ENCODE measurements around the gene CENPH. TPM values are rescaled to one million over a fixed set of nuclear protein-coding genes. Genes with fewer than 3 reads are reported as not detected.

CENPH gene
- total RNA-seq, 2 donors from 2014 or later = 43.7 to 87.6 TPM

- Histone ChIP-seq H3K4me1 (ENCODE audit: control insufficient read depth, insufficient read depth, low read length) (peaks cover 9% of the 10 kb centered on the region), H3K36me3 (ENCODE audit: control insufficient read depth, insufficient read depth, low read length) (peaks cover 38% of the 10 kb centered on the region), H3K27ac (ENCODE audit: low read depth, low read length) (peak within 1 kb of the TSS; percentile 75), H3K9ac (ENCODE audit: extremely low read depth, low read length, poor library complexity, severe bottlenecking) (peak within 1 kb of the TSS; percentile 93), H3K4me3 (ENCODE audit: low read length) (peak within 1 kb of the TSS; percentile 82), H3K27me3 (ENCODE audit: control insufficient read depth, insufficient read depth, low read length, poor library complexity, severe bottlenecking) (no peaks in the 10 kb centered on the region), H3K9me3 (ENCODE audit: control insufficient read depth, low read length) (no peaks in the 10 kb centered on the region)
- Mint-ChIP-seq H3K36me3 (ENCODE audit: low read depth) (peaks cover 42% of the 10 kb centered on the region), H3K4me3 (peak within 1 kb of the TSS; percentile 99), H3K27ac (peak within 1 kb of the TSS; percentile 99), H3K27me3 (ENCODE audit: insufficient read depth) (no peaks in the 10 kb centered on the region), H3K9me3 (no peaks in the 10 kb centered on the region), H3K4me1 (peaks cover 18% of the 10 kb centered on the region)
- no peak for TF ChIP-seq CTCF (conservative IDR thresholded peaks at IDR 0.05)
- 2 to 9% methylated on average over 11 to 50 of the region's 50 CpGs for WGBS, 2 experiments (ENCODE audit: insufficient coverage in 1 of 2, insufficient read length in 1 of 2)
- DNase-seq = peak; percentile 100
Measured at GRCh38 chr5:69166686-69167492, 22.5 kb upstream of the CENPH start, which contains the start of gene CCNB1. Gene CCNB1 (plus strand): TSS chr5:69167150. CDS start chr5:69167263, 113 bp downstream.

GRCh38 chr5:69167493-69167855, 21.9 kb upstream of the CENPH start:
- Histone ChIP-seq H3K9ac (ENCODE audit: extremely low read depth, low read length, poor library complexity, severe bottlenecking) (peak overlapping the region; percentile 93), H3K9me3 (ENCODE audit: control insufficient read depth, low read length) (no peaks in the 10 kb centered on the region), H3K4me1 (ENCODE audit: control insufficient read depth, insufficient read depth, low read length) (peaks cover 9% of the 10 kb centered on the region), H3K27me3 (ENCODE audit: control insufficient read depth, insufficient read depth, low read length, poor library complexity, severe bottlenecking) (no peaks in the 10 kb centered on the region), H3K4me3 (ENCODE audit: low read length) (peak overlapping the region; percentile 82), H3K27ac (ENCODE audit: low read depth, low read length) (peak overlapping the region; percentile 75), H3K36me3 (ENCODE audit: control insufficient read depth, insufficient read depth, low read length) (peaks cover 44% of the 10 kb centered on the region)
- 0 to 1% methylated on average over 10 to 11 of the region's 11 CpGs for WGBS, 2 experiments (ENCODE audit: insufficient coverage in 1 of 2, insufficient read length in 1 of 2)
- Mint-ChIP-seq H3K4me3 (peak overlapping the region; percentile 99), H3K36me3 (ENCODE audit: low read depth) (peaks cover 47% of the 10 kb centered on the region), H3K27me3 (ENCODE audit: insufficient read depth) (no peaks in the 10 kb centered on the region), H3K27ac (peak overlapping the region; percentile 99), H3K9me3 (no peaks in the 10 kb centered on the region), H3K4me1 (peaks cover 18% of the 10 kb centered on the region)
- no peak for DNase-seq
- TF ChIP-seq CTCF (conservative IDR thresholded peaks at IDR 0.05) = no peak

- H3K27me3 ChIP-seq (ENCODE audit: control insufficient read depth, insufficient read depth, low read length, poor library complexity, severe bottlenecking) = no peaks in the 10 kb centered on the region
- peak overlapping the region; percentile 82 for H3K4me3 ChIP-seq (ENCODE audit: low read length)
- H3K4me1 ChIP-seq (ENCODE audit: control insufficient read depth, insufficient read depth, low read length) = peaks cover 9% of the 10 kb centered on the region
- Mint-ChIP-seq H3K27ac (peak overlapping the region; percentile 99), H3K36me3 (ENCODE audit: low read depth) (peaks cover 51% of the 10 kb centered on the region), H3K9me3 (no peaks in the 10 kb centered on the region), H3K27me3 (ENCODE audit: insufficient read depth) (no peaks in the 10 kb centered on the region), H3K4me3 (peak overlapping the region; percentile 99), H3K4me1 (peaks cover 18% of the 10 kb centered on the region)
- H3K36me3 ChIP-seq (ENCODE audit: control insufficient read depth, insufficient read depth, low read length) = peaks cover 48% of the 10 kb centered on the region
- H3K9me3 ChIP-seq (ENCODE audit: control insufficient read depth, low read length) = no peaks in the 10 kb centered on the region
- no peak overlapping the region for H3K27ac ChIP-seq (ENCODE audit: low read depth, low read length)
- no peak for DNase-seq
- 24 to 33% methylated on average over 7 to 8 of the region's 8 CpGs for WGBS, 2 experiments (ENCODE audit: insufficient coverage in 1 of 2, insufficient read length in 1 of 2)
- peak overlapping the region; percentile 93 for H3K9ac ChIP-seq (ENCODE audit: extremely low read depth, low read length, poor library complexity, severe bottlenecking)
- TF ChIP-seq CTCF (conservative IDR thresholded peaks at IDR 0.05) = no peak
Measured at GRCh38 chr5:69167929-69168328, 21.5 kb upstream of the CENPH start.
